Mucosa of rectum (tissue), 2 donors: ENCODE results near the gene ID3.

Experiments
- H3K27ac ChIP-seq, 2 donors: one replicate each; pipeline ENCODE4 v1.7.0; 2013; ENCODE audit warnings: inconsistent platforms in 2 of 2, low read depth in 2 of 2, low read length in 2 of 2
- H3K27me3 ChIP-seq, 2 donors: one replicate each; pipeline ENCODE4 v1.7.0; 2013; ENCODE audit warnings: low read length in 2 of 2; ENCODE audit not compliant: control insufficient read depth in 2 of 2, insufficient read depth in 2 of 2
- H3K36me3 ChIP-seq, 2 donors: one replicate each; pipeline ENCODE4 v1.7.0; 2013; ENCODE audit warnings: low read length in 2 of 2; ENCODE audit not compliant: control insufficient read depth in 2 of 2, insufficient read depth in 2 of 2
- H3K4me1 ChIP-seq, 2 donors: one replicate each; pipeline ENCODE4 v1.7.0; 2013; ENCODE audit warnings: low read length in 2 of 2, mild to moderate bottlenecking in 1 of 2; ENCODE audit not compliant: control insufficient read depth in 2 of 2, insufficient read depth in 2 of 2
- H3K4me3 ChIP-seq, 2 donors: one replicate each; pipeline ENCODE4 v1.7.0; 2013; ENCODE audit warnings: low read length in 2 of 2
- H3K9ac ChIP-seq, 2 donors: one replicate each; pipeline ENCODE4 v1.7.0; 2013; ENCODE audit warnings: low read length in 2 of 2, low read depth in 1 of 2, mild to moderate bottlenecking in 1 of 2
- H3K9me3 ChIP-seq, 2 donors: one replicate each; pipeline ENCODE4 v1.7.0; 2013; ENCODE audit warnings: low read length in 2 of 2; ENCODE audit not compliant: control insufficient read depth in 2 of 2
- donor health status: healthy.
- donor health status: Normal muscosa, but diverticular disease.

Gene ID3

GRCh38 chr1:23527366-23527765 lies 31.9 kb downstream of the ID3 start:
- peak overlapping the region; percentile 97 for H3K27ac ChIP-seq
- H3K4me3 ChIP-seq = no peak overlapping the region
- H3K27me3 ChIP-seq = no peaks in the 10 kb centered on the region

DNA sequence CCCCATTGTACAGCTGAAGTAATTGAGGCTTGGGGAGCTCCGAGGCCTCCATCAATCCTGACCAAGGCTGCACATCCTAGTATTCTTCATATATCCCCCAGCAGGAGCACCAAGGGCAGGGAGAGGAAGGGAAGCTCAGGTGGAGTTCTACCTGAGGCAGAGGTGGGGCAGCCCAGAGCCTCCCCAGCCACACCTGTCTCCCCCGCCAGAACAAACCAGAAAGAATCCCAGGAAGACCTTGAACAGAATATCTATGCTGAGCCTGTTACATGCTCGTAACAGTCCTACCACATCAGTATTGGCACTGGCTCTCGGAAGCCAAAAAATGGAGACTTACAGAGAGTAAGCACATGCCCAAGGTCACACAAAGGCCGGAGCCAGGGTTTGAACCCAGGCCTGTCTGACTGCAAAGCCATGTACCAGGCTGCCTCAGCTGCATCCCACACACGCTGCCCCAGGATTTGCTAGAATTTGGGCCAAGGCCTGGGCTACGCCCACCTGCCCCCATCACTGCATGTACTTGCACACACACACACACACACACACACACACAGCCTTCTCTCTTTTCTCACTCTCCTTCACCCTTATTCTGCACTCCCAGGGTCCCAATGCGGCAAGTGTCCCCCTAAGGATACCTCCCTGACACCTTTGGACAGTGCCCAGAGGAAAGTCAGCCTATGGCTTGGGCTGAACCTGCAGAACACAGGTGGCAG lies 32.8 kb downstream of the ID3 start:
- H3K9me3 ChIP-seq = no peaks in the 10 kb centered on the region
- H3K4me1 ChIP-seq = peaks cover 73 to 79% of the 10 kb centered on the region in 2 donors
- H3K27ac ChIP-seq = peak overlapping the region; percentile 97
- H3K27me3 ChIP-seq = no peaks in the 10 kb centered on the region
- H3K4me3 ChIP-seq = no peak overlapping the region
- H3K9ac ChIP-seq = peak overlapping the region; percentile 26 to 54
- peaks cover 0 to 4% of the 10 kb centered on the region in 2 donors for H3K36me3 ChIP-seq

More at GRCh38 chr1:23527366-23527765, 31.9 kb downstream of the ID3 start:
- H3K9me3 ChIP-seq = no peaks in the 10 kb centered on the region
- no peaks in the 10 kb centered on the region for H3K36me3 ChIP-seq
- H3K9ac ChIP-seq = peak overlapping the region; percentile 54 to 63
- H3K4me1 ChIP-seq = peaks cover 80 to 86% of the 10 kb centered on the region in 2 donors

DNA sequence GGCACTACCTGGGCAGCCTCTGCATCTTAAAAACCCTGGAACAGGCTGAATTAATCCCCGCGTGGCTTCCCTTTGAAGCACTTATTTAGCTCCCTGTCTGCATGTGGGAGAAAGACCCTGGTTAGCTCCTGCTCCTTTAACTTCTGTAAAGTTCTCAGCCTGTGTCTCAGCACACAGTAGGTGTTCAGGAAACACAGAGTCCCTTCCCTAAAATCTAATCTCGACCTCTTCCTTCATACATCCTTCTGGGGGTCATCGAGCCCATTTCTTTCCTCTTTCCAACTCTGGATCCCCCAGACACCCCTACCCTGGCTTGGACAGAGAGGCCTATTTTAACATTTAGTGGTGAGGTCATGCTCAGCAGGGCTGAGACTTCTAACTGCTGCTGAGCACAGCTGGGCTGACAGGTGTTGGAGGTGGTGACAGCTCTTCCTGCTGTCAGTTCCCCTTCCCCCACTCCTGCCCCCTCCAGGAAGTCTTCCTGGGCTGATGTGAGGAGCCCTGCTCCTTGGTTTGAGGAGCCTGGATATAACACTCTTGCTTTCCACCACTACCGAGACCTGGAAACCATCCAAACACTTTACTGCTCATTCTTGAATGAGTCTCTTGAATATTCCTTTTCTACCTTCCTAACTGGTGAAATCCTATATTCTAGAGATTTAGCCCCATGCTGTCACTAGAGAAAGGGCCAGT lies 33.6 kb downstream of the ID3 start:
- Histone ChIP-seq H3K9me3 (no peaks in the 10 kb centered on the region), H3K4me3 (peak overlapping the region; percentile 19 to 44), H3K36me3 (peaks cover 0 to 8% of the 10 kb centered on the region in 2 donors), H3K4me1 (peaks cover 68 to 73% of the 10 kb centered on the region in 2 donors), H3K27me3 (no peaks in the 10 kb centered on the region), H3K27ac (peak overlapping the region; percentile 97), H3K9ac (peak overlapping the region; percentile 51 to 79)

DNA sequence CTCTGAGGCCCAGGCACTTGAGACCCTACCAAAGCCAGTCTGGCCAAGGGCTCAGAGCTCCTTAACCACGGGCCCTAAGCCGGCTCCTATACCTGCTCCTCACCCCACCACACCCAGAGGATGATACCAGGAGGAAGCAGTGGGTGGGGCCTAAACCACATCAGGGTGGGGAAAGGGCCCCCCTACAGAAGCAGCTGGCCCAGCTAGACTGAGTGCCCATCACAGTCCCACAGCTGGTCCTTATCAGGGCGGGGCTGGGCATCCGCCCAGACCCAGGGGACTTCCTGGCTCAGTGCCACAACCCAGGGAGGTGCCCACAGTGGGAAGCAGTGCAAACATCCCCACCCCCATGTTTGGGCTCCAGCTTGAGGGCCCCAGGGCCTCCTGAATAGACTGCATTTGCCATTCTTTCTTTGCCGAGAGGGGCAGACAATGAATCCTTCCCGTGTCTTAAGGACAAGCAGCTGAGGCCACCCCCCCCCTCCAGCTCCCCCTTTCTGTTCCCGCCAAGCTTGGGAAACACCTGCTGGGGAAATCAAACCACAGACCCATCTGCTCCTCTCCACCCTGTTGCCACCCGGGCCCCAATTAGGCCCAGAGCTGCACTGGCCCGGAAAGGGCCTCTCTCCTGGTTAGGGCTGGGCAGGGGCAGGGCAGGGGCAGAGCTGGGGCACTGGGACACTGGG lies 34.4 kb downstream of the ID3 start:
- Histone ChIP-seq H3K27me3 (no peaks in the 10 kb centered on the region), H3K9me3 (no peaks in the 10 kb centered on the region), H3K4me1 (peaks cover 59 to 64% of the 10 kb centered on the region in 2 donors), H3K4me3 (peak overlapping the region in 1 of 2 donors; percentile 56), H3K27ac (peak overlapping the region; percentile 97), H3K36me3 (peaks cover 0 to 8% of the 10 kb centered on the region in 2 donors), H3K9ac (peak overlapping the region; percentile 51 to 79)

- peaks cover 0 to 8% of the 10 kb centered on the region in 2 donors for H3K36me3 ChIP-seq
- H3K27ac ChIP-seq = peak overlapping the region; percentile 97
- peak overlapping the region; percentile 56 to 75 for H3K9ac ChIP-seq
- H3K9me3 ChIP-seq = no peaks in the 10 kb centered on the region
- H3K27me3 ChIP-seq = no peaks in the 10 kb centered on the region
- peak overlapping the region in 1 of 2 donors; percentile 56 for H3K4me3 ChIP-seq
- peaks cover 52 to 58% of the 10 kb centered on the region in 2 donors for H3K4me1 ChIP-seq
Observed at GRCh38 chr1:23524163-23524562, 35.1 kb downstream of the ID3 start.

DNA sequence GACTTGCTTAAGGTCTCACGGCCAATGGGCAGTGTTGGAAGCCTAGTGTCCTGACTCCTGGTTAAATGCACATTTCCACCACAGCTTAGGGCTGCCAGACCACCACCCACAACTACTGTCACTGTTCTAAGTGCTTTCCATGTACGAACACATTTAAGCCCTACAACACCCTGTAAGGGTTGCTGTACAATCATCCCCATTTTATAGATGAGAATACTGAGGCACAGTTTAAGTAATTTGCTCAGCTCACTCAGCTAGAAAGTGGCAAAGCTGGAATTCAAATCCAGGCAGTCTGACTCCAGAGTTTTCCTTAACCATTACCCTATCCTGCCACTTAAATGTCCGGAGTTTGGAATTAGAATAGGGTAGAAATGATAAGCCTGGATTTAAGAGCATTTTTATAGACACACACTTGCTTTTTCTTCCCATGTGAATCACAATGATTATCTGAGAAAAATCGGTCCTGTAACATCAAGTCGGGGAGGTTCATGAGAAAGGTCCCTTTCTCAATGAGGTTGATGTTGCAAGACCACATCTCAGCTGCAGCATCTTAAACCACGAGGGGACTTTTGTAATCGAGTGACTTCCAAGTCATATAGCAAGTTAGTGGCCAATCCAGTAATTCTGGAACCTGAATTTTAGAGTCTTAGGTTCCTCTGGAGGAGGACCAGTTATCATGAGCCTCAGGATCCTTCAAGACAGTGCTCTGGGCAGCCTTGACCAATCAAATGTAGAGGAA lies 36.9 kb downstream of the ID3 start:
- peaks cover 5 to 16% of the 10 kb centered on the region in 2 donors for H3K36me3 ChIP-seq
- no peak overlapping the region for H3K9ac ChIP-seq
- peaks cover 36 to 40% of the 10 kb centered on the region in 2 donors for H3K4me1 ChIP-seq
- H3K4me3 ChIP-seq = no peak overlapping the region
- H3K27ac ChIP-seq = no peak overlapping the region
- H3K27me3 ChIP-seq = no peaks in the 10 kb centered on the region
- H3K9me3 ChIP-seq = no peaks in the 10 kb centered on the region

DNA sequence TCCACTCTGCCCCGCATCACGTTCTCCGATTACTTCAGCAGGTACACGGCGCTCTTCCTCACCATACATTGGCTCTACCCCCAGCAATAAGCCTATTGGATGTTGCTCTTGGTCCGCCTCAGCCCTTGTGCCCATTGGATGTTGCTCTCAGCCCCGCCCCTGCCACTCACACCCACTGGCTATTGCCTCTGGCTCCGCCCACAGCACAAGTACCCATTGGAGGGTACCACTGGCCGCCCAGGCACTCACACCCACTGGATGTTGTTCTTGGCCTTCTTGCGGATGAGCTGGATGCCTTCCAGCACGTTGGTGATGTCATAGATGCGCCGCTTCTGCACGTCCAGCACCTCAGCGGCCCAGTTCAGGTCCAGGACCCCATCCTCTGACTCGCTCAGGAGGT lies 37.7 kb downstream of the ID3 start:
- Histone ChIP-seq H3K27ac (no peak overlapping the region), H3K36me3 (peaks cover 5 to 19% of the 10 kb centered on the region in 2 donors), H3K9ac (no peak overlapping the region), H3K4me3 (no peak overlapping the region), H3K27me3 (no peaks in the 10 kb centered on the region), H3K9me3 (no peaks in the 10 kb centered on the region), H3K4me1 (peaks cover 28 to 32% of the 10 kb centered on the region in 2 donors)

DNA sequence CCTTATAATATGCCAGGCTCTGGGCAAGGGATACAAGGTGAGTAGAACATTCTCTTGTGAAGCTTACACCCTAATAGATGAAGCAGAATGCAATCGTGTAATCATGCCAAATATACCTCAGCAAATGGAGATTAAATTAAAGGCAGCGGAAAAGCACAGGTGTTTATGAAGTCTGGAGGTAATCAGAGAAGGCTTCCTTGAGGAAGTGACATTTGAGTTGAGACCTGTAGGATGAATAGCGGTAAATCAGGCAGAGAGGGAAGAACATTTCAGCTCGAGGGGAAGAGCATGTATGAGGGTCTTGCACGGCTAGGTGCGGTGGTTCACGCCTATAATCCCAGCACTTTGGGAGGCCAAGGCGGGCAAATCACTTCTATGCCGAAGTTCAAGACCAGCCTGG lies 41.7 kb downstream of the ID3 start:
- Histone ChIP-seq H3K36me3 (peaks cover 15 to 36% of the 10 kb centered on the region in 2 donors), H3K27me3 (no peaks in the 10 kb centered on the region), H3K4me1 (peaks cover 0 to under 1% of the 10 kb centered on the region in 2 donors), H3K9me3 (no peaks in the 10 kb centered on the region), H3K4me3 (no peak overlapping the region), H3K9ac (no peak overlapping the region), H3K27ac (no peak overlapping the region)

DNA sequence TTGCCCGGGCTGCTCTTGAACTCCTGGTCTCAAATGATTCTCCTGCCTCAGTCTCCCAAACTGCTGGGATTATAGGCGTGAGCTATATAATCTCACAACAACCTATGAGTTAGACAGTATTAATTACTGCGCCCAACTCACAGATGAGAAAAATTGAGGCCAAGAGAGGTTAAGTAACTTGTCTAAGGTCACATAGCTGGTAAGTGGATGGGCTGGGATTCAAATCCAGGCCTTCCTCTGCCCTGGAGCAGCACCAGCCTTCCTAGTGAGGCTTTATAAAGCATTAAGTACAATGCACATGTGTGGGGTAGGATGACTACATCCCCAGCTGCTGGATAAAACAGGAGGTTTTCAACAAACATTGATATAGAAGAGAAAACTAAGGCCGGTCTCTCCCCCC lies 43.4 kb downstream of the ID3 start:
- Histone ChIP-seq H3K27ac (no peak overlapping the region), H3K9ac (no peak overlapping the region), H3K36me3 (peaks cover 15 to 42% of the 10 kb centered on the region in 2 donors), H3K4me1 (no peaks in the 10 kb centered on the region), H3K27me3 (no peaks in the 10 kb centered on the region), H3K4me3 (no peak overlapping the region), H3K9me3 (no peaks in the 10 kb centered on the region)
